SIG-M5 treated with dmso at 0.1 percent for 504 hours (cell line): ENCODE measurements around the gene YIPF3.
"Not testable (repeated sequence)": the region's sequence is repeated elsewhere in the genome, so short reads cannot be mapped to it uniquely, and the experiment has no call there.

Experiments
- DNase-seq: peaks from one replicate; lab custom pipeline; 2025; ENCODE audit not compliant: unreplicated experiment; lab: John Stamatoyannopoulos, UW

YIPF3 gene

DNA sequence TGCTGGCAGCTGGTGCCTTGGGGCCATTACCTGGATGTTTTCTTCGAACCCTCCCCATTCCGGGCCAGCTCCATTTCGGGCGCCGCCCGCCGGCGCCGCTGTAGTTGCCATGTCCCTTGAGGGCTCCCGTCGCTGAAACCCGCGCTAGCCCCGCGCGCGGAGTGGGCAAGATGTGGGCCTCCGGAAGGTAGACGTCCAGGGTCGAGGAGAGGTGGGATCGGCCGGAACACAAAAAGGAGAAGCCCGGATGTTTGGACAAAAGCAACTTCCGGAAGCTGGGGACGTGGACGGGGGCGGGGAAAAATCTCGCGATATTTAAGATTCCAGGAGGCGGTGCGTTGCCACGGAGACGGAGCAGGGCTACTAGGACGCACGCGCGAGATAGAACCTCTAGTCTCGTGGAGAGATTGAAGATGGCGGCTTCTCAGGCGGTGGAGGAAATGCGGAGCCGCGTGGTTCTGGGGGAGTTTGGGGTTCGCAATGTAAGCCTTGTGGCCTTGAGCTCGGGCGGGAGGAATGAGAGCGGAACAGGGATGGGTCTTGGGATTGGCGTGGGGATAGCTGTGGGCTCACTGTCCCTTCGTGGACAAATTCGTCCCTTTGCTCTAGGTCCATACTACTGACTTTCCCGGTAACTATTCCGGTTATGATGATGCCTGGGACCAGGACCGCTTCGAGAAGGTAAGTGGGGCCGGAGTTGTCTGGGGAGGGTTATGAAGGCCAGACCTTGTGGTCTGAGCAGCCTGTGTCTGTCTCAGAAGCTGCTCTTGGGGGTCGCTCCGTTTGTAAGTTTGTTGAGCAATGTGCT is at the start of gene YIPF3, which contains the start of gene POLR1C:
TSS of gene YIPF3 (minus strand) at position 230 of the 808 bp plus-strand sequence. CDS start at position 111, 119 bp downstream.
TSS of gene POLR1C (plus strand) at position 393 of the 808 bp plus-strand sequence. CDS start at position 414, 21 bp downstream.
- peak; percentile 98 for DNase-seq

DNA sequence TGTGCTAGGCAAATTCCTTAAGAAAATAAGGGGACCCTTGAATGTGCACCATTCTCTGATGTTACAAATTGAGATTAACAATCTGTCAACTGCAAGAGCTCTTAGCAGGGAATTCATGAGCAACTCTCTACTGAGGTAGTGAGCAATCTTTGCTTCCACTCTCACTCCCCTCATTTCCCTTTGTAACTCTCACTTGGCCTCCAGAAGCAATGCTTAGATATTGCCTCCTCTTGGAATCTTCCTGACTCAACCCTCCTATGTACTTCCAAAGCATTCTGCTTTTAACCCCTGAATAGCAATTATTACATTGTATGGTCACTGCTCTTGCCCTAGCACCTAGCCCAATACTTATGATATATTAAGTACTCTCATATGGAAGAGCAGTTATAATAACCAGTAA is 42.6 kb upstream of the YIPF3 start:
- DNase-seq = no peak

DNA sequence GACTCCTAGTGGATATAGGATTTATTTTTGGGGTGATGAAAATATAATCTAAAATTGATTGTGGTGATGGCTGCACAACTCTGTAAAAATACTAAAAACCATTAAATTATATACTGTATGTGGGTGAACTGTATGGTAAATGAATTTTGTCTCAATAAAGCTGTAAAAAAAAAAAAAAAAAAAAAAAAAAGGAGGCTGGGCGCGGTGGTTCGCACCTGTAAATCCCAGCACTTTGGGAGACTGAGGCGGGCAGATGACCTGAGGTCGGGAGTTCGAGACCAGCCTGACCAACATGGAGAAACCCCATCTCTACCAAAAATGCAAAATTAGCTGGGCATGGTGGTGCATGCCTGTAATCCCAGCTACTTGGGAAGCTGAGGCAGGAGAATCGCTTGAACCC is 40.9 kb upstream of the YIPF3 start:
- DNase-seq = not testable (repeated sequence)

DNA sequence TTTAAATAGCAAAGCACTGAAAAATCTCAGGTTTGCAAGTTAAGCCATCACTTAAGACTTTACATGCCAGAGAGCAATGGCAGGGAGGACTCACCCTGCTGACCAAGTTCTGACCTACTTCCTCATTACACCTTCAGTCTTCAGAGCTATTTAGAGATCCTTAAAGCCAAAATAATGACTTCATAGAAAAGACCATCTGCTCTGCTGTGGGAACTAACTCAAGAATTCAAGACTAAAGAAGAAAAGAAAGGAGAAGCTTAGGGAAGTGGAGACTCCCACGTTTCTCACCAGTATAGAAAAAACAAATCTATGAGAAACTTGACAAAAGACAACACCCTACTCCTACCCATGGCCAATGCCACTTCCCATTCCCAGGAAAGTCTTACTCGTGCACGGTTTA is 30.5 kb upstream of the YIPF3 start:
- DNase-seq = no peak

DNA sequence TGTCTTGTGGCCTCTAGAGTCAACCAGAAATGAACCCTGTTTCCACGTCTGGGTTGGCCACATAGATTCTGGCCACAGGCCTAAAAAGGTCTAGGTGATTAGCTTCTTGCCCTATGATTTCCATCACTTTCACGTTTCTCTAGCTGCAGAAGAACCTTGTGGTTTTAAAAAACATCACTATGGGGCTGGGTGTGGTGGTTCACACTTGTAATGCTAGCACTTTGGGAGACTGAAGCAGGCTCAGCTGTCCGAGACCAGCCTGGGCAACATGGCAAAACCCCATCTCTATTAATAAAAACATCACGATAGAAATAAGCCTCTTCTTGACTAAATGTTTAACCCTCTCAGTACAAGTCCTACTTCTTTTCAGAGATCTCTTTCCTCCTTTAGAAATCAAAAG is 27.7 kb upstream of the YIPF3 start:
- no peak for DNase-seq

DNA sequence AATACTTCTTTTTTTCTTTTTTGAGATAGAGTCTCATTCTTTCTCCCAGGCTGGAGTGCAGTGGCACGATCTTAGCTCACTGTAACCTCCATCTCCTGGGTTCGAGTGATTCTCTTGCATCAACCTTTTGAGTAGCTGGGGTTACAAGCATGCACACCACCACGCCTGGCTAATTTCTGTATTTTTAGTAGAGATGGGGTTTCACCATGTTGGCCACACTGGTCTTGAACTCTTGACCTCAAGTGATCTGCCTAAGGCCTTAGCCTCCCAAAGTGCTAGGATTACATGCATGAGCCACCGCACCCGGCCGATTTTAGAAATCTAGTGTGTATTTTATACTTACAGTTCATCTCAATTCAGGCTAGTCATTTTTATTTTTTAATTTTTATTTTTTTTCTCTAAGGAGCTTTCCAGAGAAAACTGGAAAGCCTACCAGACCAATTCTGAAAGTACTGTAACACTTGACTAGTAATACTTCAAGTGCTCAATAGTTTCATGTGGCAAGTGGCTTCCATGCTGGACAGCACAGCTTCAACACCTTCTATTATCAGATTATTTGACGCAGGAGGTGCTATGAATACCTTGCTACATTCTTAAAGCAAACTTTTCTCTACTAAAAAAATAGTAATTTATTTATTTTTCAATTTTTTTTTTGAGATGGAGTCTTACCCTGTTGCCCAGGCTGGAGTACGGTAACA is 25.2 kb upstream of the YIPF3 start:
- DNase-seq = no peak

DNA sequence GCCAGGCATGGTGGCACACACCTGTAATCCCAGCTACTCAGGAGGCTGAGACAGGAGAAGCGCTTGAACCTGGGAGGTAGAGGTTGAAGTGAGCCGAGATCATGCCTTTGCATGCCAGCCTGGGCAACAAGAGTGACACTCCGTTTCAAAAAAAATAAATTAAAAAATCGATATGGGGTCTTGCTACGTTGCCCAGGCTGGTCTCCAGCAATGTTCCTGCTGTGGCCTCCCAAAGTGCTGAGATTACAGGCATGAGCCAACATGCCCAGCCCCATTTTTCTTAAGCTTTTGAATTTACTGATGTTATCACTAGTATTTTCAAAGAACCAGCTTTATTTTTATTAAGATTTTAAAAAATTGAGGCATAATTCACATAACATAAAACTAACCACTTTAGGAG is 23.8 kb upstream of the YIPF3 start:
- DNase-seq = no peak

DNA sequence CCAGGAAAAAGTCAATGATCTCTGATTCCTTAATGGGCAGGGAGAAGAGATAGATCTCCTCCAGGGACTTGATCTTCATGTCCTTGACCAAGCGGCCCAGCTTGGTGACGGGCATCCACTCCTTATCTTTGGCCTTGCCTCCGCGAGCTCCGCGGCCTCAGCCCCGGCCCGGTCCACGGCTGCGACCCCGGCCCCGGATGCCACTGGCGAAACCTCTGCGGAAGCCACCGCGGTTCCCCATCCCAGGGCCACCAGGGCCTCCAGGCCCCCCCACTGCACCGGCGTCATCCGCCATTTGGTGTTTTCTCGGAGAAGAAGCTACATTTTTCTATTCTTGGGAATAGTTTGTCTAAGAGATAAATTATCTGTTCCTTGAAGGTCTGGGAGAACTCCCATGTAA is 22.7 kb upstream of the YIPF3 start:
- DNase-seq = not testable (repeated sequence)

DNA sequence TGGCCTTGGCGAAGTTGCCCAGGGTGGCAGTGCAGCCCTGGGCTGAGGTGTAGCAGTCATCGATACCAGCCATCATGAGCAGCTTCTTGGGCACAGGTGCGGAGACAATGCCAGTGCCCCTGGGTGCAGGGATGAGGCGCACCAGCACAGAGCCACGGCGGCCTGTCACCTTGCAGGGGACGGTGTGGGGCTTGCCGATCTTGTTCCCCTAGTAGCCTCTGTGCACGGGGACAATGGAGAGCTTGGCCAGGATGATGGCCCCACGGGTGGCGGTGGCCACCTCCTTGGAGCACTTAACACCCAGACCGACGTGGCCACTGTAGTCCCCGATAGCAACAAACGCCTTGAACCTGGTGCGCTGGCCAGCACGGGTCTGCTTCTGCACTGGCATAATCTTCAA is 22.3 kb upstream of the YIPF3 start:
- not testable (repeated sequence) for DNase-seq

DNA sequence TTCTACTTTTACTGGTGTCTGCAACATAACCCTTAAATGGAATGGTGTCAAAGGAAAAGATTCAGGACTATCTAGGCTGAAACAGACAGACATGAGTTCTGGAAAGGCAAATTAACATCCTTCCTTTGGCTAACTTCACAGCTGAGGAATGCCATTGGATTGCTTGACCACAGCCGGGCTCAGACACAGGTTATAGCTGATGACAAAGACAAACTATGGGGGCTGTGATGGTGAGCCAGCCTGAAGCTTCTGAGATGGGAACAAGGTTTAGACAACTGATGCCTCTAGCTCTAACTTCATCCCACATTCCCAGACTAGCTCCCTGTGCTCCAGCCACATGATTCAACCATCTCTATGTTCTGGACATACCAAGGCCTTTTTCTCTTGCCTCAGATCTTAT is 15.5 kb upstream of the YIPF3 start:
- DNase-seq = no peak

DNA sequence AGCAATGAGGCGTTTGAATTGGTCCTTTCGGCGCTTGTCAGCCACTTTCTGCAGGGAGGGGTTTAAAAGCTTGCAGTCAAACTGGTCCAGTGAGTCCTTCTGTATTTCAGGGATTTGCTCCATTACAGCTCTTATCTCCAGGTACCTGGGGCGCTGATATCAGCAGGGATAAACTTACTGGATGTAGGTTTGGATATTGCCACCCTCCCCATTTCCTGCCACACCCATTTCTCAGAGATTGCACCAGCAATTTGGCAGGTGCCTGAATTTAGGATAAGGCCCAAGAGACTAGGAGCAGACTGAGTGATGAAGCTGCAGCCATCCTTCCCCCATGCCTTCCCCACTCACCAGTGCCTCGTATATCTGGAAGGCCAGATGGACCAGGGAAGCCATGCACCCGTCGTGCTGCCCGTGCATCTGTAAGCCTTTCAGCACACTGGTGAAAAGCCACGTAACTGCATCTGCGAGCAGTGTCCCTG is 7.8 kb upstream of the YIPF3 start:
- DNase-seq = no peak

DNA sequence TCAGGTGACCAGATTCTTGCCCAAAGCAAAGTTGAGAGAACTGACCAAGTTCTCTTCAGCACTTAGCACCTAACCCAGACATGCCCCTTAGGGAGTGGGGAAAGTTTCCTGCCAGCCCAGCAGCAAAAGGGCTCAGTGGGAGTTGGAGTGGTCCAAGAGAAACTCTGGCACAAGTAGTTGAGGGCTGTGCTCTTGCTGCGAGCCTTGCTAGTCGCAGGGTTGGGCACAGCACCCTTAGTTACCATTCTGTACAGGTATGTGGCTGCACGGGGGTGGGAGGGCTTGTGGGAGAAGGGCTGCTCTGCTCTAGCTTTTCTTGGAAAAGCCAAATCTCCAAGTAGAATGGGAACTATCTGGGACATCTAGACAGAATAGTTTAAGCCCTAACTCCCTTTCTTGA is 6.6 kb upstream of the YIPF3 start:
- DNase-seq = no peak

DNA sequence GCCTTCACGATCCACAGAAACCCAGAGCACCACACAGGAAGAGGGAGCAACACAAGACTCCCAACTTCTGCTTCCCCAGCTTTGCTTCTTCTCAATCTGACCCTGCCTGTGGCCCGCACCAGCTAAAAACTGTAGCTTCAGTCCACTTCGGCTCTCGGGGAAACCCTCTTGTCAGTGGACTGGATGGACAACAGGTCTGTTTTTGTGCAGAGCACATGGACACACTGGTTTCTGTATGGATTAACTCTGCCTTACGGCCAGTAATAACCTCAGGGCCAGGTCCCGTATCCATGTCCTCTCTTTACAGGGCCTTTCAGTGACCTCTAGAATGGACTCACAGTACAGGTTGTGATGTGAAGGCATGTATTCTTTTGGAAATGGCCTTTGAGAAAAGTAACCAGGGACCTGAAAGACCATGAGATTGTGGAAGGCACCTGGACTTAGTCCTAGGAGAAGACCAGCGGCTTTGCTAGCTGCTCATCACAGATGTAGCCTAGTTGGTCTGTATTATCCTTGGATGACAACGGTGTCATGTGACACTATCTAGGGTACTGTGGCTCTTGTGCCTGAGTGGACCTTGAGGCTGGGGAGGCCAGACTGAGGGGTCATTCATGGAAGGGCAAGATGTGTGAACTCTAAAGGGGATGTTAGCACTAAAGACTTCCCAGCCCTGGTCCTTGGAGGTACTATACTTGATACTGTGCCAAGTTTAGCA is 6.0 kb upstream of the YIPF3 start:
- DNase-seq = no peak

DNA sequence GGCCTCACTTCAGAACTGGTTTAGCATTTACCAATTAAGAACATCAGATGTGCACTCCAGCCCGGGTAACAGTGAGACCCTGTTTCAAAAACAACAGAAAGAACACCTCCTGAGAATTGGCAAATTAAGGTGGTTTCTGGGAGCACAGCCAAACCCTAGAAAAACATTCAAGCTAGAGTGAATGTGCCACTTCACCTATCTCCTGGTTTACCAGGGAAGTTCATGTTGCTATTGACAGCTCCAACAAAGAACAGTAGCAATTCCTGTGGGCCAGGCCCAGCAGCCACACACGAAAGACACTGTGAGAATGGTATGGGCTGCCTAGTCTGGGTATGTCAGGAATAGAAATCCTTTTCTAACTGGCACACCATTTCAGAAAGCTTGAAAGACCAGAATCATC is 5.1 kb upstream of the YIPF3 start:
- no peak for DNase-seq

DNA sequence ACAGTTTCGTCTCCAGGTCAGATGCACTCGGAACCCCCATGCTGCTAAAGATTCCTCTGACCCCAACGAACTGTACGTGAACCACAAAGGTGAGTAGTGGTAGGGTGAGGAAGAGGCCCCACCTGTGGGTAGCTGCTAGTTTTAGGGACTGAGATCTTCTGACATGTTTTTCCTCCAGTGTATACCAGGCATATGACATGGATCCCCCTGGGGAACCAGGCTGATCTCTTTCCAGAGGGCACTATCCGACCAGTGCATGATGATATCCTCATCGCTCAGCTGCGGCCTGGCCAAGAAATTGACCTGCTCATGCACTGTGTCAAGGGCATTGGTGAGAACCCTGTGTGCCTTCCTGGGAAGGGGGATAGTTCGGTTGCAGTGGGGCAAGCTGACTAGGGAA is 3.4 kb upstream of the YIPF3 start:
- no peak for DNase-seq

DNA sequence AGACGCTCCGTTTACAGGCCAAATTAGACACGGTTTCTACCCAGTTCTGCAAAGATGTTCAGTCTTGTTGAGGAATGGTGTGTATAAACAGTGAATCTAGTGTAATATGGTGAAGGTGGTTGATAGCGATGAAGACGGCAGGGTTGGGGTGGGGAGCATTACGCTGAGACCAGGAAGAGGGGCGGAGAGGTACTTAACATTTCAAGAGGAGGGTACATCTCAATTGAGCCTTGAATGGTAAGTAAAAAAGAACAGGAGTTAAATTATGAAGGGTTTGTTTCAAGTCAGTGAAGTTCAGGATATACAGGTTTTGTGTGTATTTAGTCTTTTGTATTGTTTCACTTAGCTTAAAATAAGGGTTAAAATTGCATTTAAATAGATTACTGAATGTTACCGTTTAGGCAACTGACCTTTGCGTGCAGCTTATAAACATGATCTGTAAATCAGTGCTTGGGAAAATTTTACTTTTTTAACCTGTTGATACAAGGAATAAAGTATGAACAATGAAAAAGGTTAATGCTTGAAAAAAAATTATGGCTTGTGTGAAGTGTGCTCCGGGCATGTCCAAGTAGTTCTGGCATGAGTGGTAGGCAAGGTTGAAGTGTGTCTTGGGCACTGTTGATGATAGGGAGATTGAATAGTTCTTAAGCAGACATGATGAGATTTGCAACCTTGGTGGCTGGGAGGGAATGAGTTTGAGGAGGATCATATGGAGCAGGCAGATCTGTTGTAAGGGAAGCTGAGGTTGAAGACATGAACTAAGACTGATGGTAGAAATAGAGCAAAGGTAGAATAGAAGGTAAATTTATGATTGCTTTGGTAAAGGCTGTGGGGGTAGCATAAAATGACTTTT is 1.0 kb upstream of the YIPF3 start:
- peak; percentile 20 for DNase-seq

DNA sequence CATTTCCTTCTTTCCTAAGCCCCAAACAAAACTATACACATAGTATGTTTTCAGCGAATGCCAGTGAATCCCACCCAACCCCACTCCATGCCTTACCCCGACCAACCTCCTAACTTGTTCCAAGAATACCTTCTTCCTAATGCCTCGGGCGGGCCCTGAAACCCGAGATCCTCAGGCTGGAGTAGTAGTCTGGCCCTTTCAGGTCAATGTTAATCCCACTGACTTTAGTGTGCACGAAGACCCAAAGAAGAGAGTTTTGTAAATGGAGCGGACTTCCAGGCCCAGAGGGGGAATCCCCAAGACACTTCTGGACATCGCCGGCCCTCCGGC is 394 bp downstream of the YIPF3 start:
- no peak for DNase-seq

DNA sequence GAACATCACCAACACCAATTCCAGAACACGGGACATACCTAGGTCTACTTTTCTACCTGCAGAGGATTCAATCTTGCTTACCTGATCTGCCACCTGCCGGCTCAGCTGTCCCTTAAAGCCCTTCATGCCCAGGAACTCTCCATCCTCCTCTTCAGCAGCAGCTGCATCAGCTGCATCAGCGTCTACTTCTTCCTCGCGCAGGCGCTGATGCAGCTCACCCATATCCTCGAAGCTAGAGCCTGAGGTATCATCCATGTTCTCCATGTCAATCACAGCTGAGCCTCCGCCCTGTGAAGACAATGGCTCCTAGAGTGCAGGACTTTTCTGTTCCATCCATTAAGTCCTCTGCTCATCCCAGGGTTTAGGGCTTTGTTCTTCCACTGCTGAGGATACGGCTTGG is 918 bp downstream of the YIPF3 start:
- DNase-seq = no peak

DNA sequence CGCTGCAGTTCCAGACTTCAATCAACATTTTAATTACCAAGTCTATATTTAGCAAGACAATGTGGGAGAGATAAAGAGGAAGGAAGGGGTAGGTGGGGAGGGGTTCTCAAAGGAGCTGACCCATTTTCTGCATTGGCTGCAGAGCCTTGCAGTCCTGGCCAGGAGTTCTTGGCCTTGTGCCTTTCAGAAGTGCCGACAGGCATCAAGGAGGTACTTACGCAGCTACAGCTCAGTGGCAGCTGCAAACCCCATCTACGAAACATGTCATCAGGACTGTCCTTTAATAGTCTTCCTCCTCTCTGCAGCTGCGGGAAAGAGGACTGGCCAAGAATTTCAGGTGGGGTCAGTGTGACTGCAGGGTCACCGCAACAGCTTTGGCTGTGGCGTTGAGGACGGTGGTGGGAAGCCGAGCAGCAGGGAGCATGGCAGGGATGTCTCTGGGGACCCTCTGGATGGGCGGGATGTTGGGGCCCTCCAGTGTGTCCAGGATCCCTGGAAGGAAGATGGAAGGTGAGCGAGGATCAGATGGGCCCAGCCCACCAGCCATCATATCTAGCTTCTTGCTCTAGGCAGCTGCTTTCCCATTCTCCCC is 4.8 kb downstream of the YIPF3 start:
- no peak for DNase-seq

DNA sequence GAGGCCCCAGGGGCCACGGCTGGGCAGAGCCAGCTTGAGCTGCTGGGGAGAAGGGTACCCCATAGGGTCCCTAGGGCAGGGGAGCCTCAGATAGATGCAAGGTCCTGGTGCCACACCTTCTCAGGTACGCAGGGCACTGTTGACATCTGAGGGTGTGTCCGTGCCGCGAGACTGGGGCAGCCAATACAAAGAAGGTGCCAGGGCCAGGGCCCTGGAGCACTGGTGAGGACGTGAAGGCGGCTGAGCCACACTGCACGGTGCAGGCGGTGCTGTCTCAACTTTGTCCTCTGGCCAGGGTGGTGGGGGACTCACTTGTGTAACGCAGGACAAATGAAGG is 5.9 kb downstream of the YIPF3 start:
- DNase-seq = no peak
